ENCODE results near the gene IKZF3.

The IKZF3 gene

DNA sequence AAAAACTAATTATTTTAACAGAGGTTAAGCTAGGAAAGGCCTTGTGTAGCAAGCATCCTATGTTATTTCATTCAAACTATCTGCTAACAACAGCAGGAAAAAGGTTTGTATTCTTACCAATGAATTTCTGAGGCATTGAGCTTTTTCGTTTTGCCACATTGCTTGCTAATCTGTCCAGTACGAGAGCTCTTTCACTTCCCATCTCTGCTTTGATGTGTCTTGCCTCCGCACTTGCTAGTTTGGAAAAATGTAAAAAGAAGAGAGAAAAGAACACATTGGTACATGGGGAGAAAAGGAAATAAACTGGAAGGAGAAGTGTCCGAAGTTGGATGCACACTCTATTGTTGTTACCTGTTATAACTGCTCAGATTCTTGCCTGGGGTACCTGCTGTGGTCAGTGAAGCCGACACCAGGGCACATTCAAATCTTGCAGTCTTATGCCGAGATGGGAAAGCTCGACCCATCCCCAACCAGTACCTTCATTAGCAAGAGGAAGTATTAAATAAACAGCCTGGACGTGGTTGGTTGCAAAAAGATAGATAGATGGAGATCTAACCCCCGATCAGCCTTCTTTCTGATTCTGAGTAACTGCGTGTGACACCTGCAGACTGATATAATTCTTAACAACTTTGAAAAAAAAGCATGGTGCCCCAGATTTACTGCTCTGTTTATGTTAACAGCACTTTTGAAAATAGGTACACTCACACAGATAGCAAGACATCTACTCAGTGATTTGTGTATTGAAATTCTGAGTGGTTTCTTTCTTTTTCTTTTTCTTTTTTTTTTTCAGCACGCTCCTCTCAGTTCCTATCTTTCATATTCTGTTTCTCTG lies 86.4 kb downstream of the IKZF3 start:
- Histone ChIP-seq H2AFZ (ENCODE audit: low read length) (no peak overlapping the region), H3K36me3 (ENCODE audit: insufficient read depth, low read length) (no peaks in the 10 kb centered on the region), H3K27me3 (ENCODE audit: insufficient read depth, low read length, poor library complexity, severe bottlenecking) (peaks cover 52% of the 10 kb centered on the region), H3K4me2 (ENCODE audit: low read depth, low read length, poor library complexity, severe bottlenecking) (no peak overlapping the region), H3F3A (ENCODE audit: low read depth) (no peaks in the 10 kb centered on the region), H3K4me3 (ENCODE audit: low read length, poor library complexity, severe bottlenecking) (no peak overlapping the region), H3K4me1 (ENCODE audit: insufficient read depth, low read length, poor library complexity, severe bottlenecking) (peaks cover 7% of the 10 kb centered on the region), H3K9me2 (replicated peaks; ENCODE audit: low read depth, low read length) (no peaks in the 10 kb centered on the region), H3K9me3 (ENCODE audit: insufficient read depth, low read depth, low read length) (no peaks in the 10 kb centered on the region), H4K20me1 (ENCODE audit: insufficient read depth, low read length, poor library complexity, severe bottlenecking) (no peaks in the 10 kb centered on the region), H3K79me2 (ENCODE audit: insufficient read depth, low read length) (no peaks in the 10 kb centered on the region), H3K9ac (ENCODE audit: low read depth, low read length, poor library complexity, severe bottlenecking) (no peak overlapping the region)
- TF ChIP-seq, protein P1, sequence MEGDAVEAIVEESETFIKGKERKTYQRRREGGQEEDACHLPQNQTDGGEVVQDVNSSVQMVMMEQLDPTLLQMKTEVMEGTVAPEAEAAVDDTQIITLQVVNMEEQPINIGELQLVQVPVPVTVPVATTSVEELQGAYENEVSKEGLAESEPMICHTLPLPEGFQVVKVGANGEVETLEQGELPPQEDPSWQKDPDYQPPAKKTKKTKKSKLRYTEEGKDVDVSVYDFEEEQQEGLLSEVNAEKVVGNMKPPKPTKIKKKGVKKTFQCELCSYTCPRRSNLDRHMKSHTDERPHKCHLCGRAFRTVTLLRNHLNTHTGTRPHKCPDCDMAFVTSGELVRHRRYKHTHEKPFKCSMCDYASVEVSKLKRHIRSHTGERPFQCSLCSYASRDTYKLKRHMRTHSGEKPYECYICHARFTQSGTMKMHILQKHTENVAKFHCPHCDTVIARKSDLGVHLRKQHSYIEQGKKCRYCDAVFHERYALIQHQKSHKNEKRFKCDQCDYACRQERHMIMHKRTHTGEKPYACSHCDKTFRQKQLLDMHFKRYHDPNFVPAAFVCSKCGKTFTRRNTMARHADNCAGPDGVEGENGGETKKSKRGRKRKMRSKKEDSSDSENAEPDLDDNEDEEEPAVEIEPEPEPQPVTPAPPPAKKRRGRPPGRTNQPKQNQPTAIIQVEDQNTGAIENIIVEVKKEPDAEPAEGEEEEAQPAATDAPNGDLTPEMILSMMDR (conservative IDR thresholded peaks at IDR 0.05; ENCODE audit: low read length): no peak
- no peak for TF ChIP-seq EZH2phosphoT487 (IDR thresholded peaks at IDR 0.05; ENCODE audit: borderline replicate concordance)

GRCh38 chr17:39776252-39776651 lies 87.9 kb downstream of the IKZF3 start:
- H3K9me3 ChIP-seq (ENCODE audit: insufficient read depth, low read depth, low read length): no peaks in the 10 kb centered on the region
- H3K9me2 ChIP-seq (replicated peaks; ENCODE audit: low read depth, low read length): no peaks in the 10 kb centered on the region
- no peaks in the 10 kb centered on the region for H3F3A ChIP-seq (ENCODE audit: low read depth)
- no peak overlapping the region for H3K9ac ChIP-seq (ENCODE audit: low read depth, low read length, poor library complexity, severe bottlenecking)
- H4K20me1 ChIP-seq (ENCODE audit: insufficient read depth, low read length, poor library complexity, severe bottlenecking): no peaks in the 10 kb centered on the region
- TF ChIP-seq, protein P1 (conservative IDR thresholded peaks at IDR 0.05; ENCODE audit: low read length): no peak
- TF ChIP-seq EZH2phosphoT487 (IDR thresholded peaks at IDR 0.05; ENCODE audit: borderline replicate concordance): no peak
- no peak overlapping the region for H3K4me3 ChIP-seq (ENCODE audit: low read length, poor library complexity, severe bottlenecking)
- H3K36me3 ChIP-seq (ENCODE audit: insufficient read depth, low read length): no peaks in the 10 kb centered on the region
- H3K27me3 ChIP-seq (ENCODE audit: insufficient read depth, low read length, poor library complexity, severe bottlenecking): peaks cover 37% of the 10 kb centered on the region
- H3K79me2 ChIP-seq (ENCODE audit: insufficient read depth, low read length): no peaks in the 10 kb centered on the region
- H3K4me1 ChIP-seq (ENCODE audit: insufficient read depth, low read length, poor library complexity, severe bottlenecking): peaks cover 7% of the 10 kb centered on the region
- H3K4me2 ChIP-seq (ENCODE audit: low read depth, low read length, poor library complexity, severe bottlenecking): no peak overlapping the region
- H2AFZ ChIP-seq (ENCODE audit: low read length): no peak overlapping the region

DNA sequence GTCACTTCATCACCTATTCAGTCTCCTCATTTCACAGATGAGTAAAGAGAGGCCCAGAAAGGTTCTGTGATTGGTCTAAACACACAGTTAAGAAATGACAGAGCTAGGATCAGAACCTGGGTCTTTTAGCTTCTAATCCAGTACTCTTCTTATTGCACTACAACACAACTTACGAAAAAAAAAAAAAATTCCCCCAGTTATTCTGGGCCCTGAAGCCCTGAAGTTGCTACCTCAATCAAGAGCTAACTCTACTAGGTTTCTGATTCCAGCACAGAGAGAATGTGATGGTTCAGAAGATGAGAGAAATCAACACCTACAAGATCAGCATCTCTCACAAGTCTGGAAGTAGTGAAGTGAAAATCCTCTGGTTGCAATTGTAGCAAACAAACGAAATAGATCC lies 89.1 kb downstream of the IKZF3 start:
- Histone ChIP-seq H2AFZ (ENCODE audit: low read length) (no peak overlapping the region), H3K79me2 (ENCODE audit: insufficient read depth, low read length) (no peaks in the 10 kb centered on the region), H3K9me3 (ENCODE audit: insufficient read depth, low read depth, low read length) (no peaks in the 10 kb centered on the region), H4K20me1 (ENCODE audit: insufficient read depth, low read length, poor library complexity, severe bottlenecking) (no peaks in the 10 kb centered on the region), H3K4me2 (ENCODE audit: low read depth, low read length, poor library complexity, severe bottlenecking) (no peak overlapping the region), H3K9me2 (replicated peaks; ENCODE audit: low read depth, low read length) (no peaks in the 10 kb centered on the region), H3K4me3 (ENCODE audit: low read length, poor library complexity, severe bottlenecking) (no peak overlapping the region), H3K36me3 (ENCODE audit: insufficient read depth, low read length) (no peaks in the 10 kb centered on the region), H3K4me1 (ENCODE audit: insufficient read depth, low read length, poor library complexity, severe bottlenecking) (peaks cover 16% of the 10 kb centered on the region), H3K27me3 (ENCODE audit: insufficient read depth, low read length, poor library complexity, severe bottlenecking) (peaks cover 34% of the 10 kb centered on the region), H3F3A (ENCODE audit: low read depth) (0 out of 2 replicates have a peak, but pooled peaks cover 4% of the 10 kb centered on the region), H3K9ac (ENCODE audit: low read depth, low read length, poor library complexity, severe bottlenecking) (no peak overlapping the region)
- TF ChIP-seq EZH2phosphoT487 (IDR thresholded peaks at IDR 0.05; ENCODE audit: borderline replicate concordance): no peak
- TF ChIP-seq, protein P1 (conservative IDR thresholded peaks at IDR 0.05; ENCODE audit: low read length): no peak

Measured in Loucy (cell line).